SU-DHL-6 (cell line): Measurements from ENCODE around the gene INF2.

Source experiments
- H2AFZ ChIP-seq: fragments of 200-600 bp; sonication (generic); 2 replicates; pipeline ENCODE4 v1.6.1; 2014; ENCODE audit warnings: low read depth, mild to moderate bottlenecking, moderate library complexity, mixed read lengths, antibody characterized with exemption, low read length; ENCODE audit not compliant: severe bottlenecking
- H3F3A ChIP-seq: fragments of 200-600 bp; shearing (Covaris generic); 2 replicates; pipeline ENCODE4 v1.6.0; 2016; ENCODE audit warnings: antibody characterized with exemption, mild to moderate bottlenecking; ENCODE audit not compliant: insufficient read depth
- H3K27ac ChIP-seq: fragments of 200-600 bp; sonication (generic); 2 replicates; pipeline ENCODE4 v1.5.1; 2016; ENCODE audit warnings: low read depth, mild to moderate bottlenecking, low read length, moderate library complexity, mixed read lengths
- H3K27me3 ChIP-seq: fragments of 200-600 bp; sonication (generic), shearing (Covaris generic); 2 replicates; pipeline ENCODE4 v1.6.0; 2014; ENCODE audit warnings: mild to moderate bottlenecking, low read length
- H3K36me3 ChIP-seq: fragments of 200-600 bp; sonication (generic); 2 replicates; pipeline ENCODE4 v1.6.1; 2014; ENCODE audit warnings: mild to moderate bottlenecking, low read length, mixed read lengths
- H3K4me2 ChIP-seq: fragments of 300-600, 200-600 bp; shearing (Covaris generic), sonication (generic); 2 replicates; pipeline ENCODE4 v1.6.0; 2014; ENCODE audit warnings: low read length, low read depth, mild to moderate bottlenecking; ENCODE audit not compliant: poor library complexity, severe bottlenecking
- H3K4me3 ChIP-seq: fragments of 200-600 bp; sonication (generic); 2 replicates; pipeline ENCODE4 v1.5.1; 2014; ENCODE audit warnings: antibody characterized with exemption, low read length, mild to moderate bottlenecking, mixed read lengths; ENCODE audit not compliant: insufficient read depth, poor library complexity, severe bottlenecking
- H3K79me2 ChIP-seq: fragments of 200-600 bp; sonication (generic); 2 replicates; pipeline ENCODE4 v1.6.1; 2014; ENCODE audit warnings: mild to moderate bottlenecking, low read length, moderate library complexity; ENCODE audit not compliant: insufficient read depth
- H3K9ac ChIP-seq: fragments of 200-600 bp; sonication (generic); 2 replicates; pipeline ENCODE4 v1.7.0; 2014; ENCODE audit warnings: mild to moderate bottlenecking, low read length
- H3K9me2 ChIP-seq: fragments of 200-600 bp; sonication (generic); replicated peaks from 2 replicates; pipeline ENCODE4 v1.6.1; 2014; ENCODE audit warnings: low read length; ENCODE audit not compliant: insufficient read depth
- H3K9me3 ChIP-seq: fragments of 200-600 bp; sonication (generic); 2 replicates; pipeline ENCODE4 v1.6.1; 2014; ENCODE audit warnings: low read length, mixed read lengths; ENCODE audit not compliant: insufficient read depth
- H4K20me1 ChIP-seq: fragments of 200-600 bp; sonication (generic); 2 replicates; pipeline ENCODE4 v1.6.1; 2014; ENCODE audit warnings: low read depth, mild to moderate bottlenecking, antibody characterized with exemption, low read length, moderate library complexity, mixed read lengths
- EZH2phosphoT487 ChIP-seq: fragments of 200-600 bp; sonication (generic), shearing (Covaris generic); conservative IDR thresholded peaks from 2 replicates; pipeline ENCODE4 v1.6.1; 2018; ENCODE audit warnings: mild to moderate bottlenecking, antibody characterized with exemption, low read length, moderate library complexity, mixed read lengths
- TF ChIP-seq, protein P1 (sequence below): fragments of 200-600 bp; sonication (generic); IDR thresholded peaks from one replicate; pipeline ENCODE4 v1.5.1; 2017; ENCODE audit warnings: antibody characterized with exemption, mild to moderate bottlenecking, low read length, moderate library complexity; ENCODE audit not compliant: insufficient read depth, poor library complexity, severe bottlenecking

Gene INF2

DNA sequence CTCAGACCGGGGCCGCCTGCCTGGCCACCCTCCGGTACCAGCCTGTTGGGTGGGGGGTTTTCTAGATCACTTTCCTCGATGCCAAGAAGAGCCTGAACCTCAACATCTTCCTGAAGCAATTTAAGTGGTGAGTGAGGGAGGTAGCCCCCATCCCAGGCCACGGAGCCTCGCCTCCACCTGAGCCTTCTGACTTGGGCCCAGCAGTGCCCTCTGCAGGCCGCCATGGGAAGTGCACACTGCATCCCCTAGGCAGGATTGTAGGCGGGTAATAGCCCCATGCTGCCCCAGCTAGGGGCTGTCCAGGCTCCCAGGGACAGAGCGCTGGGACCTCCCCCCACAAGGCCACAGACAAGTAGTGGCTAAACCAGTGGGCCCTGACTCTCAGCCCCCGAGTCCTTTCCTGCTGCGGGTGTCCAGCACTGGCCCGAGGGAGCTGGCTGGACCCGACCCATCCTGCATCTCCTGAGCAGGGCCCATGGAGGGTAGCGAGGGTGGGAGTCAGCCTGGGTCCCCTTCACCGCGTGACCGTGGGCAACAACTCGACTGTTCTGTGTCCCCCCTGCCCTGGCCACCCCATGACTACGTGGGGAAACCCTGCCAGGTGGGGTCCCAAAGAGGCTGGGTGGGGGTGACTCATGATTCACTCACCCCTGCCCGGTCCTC lies 19.3 kb downstream of the INF2 start:
- Histone ChIP-seq H3K9ac (no peak overlapping the region), H3K27ac (no peak overlapping the region), H3K4me2 (no peak overlapping the region), H3K9me2 (no peaks in the 10 kb centered on the region), H3F3A (no peaks in the 10 kb centered on the region), H3K79me2 (no peaks in the 10 kb centered on the region), H3K27me3 (no peaks in the 10 kb centered on the region), H3K9me3 (no peaks in the 10 kb centered on the region), H3K4me3 (no peak overlapping the region), H2AFZ (no peak overlapping the region), H3K36me3 (no peaks in the 10 kb centered on the region), H4K20me1 (no peaks in the 10 kb centered on the region)
- TF ChIP-seq, protein P1, sequence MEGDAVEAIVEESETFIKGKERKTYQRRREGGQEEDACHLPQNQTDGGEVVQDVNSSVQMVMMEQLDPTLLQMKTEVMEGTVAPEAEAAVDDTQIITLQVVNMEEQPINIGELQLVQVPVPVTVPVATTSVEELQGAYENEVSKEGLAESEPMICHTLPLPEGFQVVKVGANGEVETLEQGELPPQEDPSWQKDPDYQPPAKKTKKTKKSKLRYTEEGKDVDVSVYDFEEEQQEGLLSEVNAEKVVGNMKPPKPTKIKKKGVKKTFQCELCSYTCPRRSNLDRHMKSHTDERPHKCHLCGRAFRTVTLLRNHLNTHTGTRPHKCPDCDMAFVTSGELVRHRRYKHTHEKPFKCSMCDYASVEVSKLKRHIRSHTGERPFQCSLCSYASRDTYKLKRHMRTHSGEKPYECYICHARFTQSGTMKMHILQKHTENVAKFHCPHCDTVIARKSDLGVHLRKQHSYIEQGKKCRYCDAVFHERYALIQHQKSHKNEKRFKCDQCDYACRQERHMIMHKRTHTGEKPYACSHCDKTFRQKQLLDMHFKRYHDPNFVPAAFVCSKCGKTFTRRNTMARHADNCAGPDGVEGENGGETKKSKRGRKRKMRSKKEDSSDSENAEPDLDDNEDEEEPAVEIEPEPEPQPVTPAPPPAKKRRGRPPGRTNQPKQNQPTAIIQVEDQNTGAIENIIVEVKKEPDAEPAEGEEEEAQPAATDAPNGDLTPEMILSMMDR, result peak; percentile 92
- no peak for TF ChIP-seq EZH2phosphoT487

DNA sequence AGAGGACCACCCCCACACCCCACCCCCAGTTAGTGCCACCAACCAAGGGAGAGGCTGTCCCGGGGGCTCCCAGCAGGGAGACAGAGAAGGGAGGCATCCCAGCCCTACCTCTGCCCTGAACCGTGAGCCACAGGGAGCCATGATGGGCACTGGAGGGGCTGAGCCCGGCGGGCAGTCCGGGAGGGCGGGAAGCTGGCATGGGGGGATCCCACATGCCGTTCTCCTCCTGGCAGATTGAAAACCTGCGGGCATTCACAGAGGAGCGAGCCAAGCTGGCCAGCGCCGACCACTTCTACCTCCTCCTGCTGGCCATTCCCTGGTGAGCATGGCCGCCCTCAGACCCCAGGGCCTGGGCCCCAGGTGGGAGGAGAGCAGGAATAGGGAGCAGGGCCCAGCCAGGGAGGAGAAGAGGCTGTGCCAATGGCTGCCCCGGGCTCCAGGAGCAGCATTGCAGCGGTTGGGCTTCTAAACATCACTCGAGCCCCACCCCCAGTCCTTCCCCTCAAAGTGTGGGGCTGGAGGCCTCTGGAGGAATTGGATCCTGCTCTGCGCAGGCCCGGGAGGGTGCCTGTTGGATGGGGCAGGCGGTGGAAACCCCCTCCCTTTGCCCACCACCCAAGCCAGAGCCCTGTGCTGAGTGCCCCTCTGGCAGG lies 20.1 kb downstream of the INF2 start:
- no peaks in the 10 kb centered on the region for H3K36me3 ChIP-seq

DNA sequence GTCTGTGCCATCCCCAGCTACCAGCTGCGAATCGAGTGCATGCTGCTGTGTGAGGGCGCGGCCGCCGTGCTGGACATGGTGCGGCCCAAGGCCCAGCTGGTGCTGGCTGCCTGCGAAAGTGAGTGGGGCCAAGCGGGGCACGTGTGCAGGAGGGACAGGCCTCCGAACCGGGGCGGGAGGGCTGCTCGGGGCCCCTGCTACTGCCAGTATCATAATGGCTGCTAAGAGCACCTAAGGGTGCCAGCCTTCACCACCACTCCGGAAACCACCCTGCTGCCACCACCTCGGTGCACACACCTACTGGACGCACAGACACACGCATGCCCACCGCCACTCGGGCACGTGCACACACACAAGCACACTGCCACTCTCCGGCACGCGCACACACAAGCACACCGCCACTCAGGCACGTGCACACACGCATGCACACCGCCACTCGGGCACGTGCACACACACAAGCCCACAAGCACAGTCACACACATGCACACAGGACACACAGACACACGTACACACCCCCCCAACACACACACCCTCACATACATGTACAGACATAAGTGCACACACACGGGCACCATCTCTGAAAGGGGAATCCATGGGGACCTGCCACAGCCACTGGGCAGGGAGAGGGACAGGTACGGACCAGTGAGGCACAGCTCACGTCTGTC lies 20.8 kb downstream of the INF2 start:
- Histone ChIP-seq H3F3A (no peaks in the 10 kb centered on the region), H3K79me2 (no peaks in the 10 kb centered on the region), H4K20me1 (no peaks in the 10 kb centered on the region), H3K4me3 (no peak overlapping the region), H2AFZ (no peak overlapping the region), H3K36me3 (no peaks in the 10 kb centered on the region), H3K9me3 (no peaks in the 10 kb centered on the region), H3K4me2 (no peak overlapping the region), H3K27me3 (no peaks in the 10 kb centered on the region), H3K9ac (no peak overlapping the region), H3K27ac (no peak overlapping the region), H3K9me2 (no peaks in the 10 kb centered on the region)
- no peak for TF ChIP-seq EZH2phosphoT487

More for the DNA sequence above, 20.1 kb downstream of the INF2 start:
- Histone ChIP-seq H3K79me2 (no peaks in the 10 kb centered on the region), H3K27me3 (no peaks in the 10 kb centered on the region), H3F3A (no peaks in the 10 kb centered on the region), H3K9me3 (no peaks in the 10 kb centered on the region), H4K20me1 (no peaks in the 10 kb centered on the region), H3K4me2 (no peak overlapping the region), H3K9me2 (no peaks in the 10 kb centered on the region), H2AFZ (no peak overlapping the region), H3K27ac (no peak overlapping the region), H3K9ac (no peak overlapping the region), H3K4me3 (no peak overlapping the region)
- no peak for TF ChIP-seq EZH2phosphoT487
- TF ChIP-seq, protein P1, result no peak
